GM12801 (cell line): Measurements from ENCODE around the gene SLC44A5.

Source experiments
- CTCF ChIP-seq: IDR thresholded peaks from one replicate; pipeline ENCODE4 v1.5.1; 2011; ENCODE audit warnings: control low read depth; ENCODE audit not compliant: insufficient read length; ENCODE audit errors: extremely low read depth

Gene SLC44A5

GRCh38 chr1:75392278-75392677 is 218.6 kb downstream of the SLC44A5 start:
- TF ChIP-seq CTCF, result no peak

GRCh38 chr1:75373542-75374159 is 237.3 kb downstream of the SLC44A5 start:
- TF ChIP-seq CTCF, result no peak

- TF ChIP-seq CTCF, result no peak
These were observed 244.3 kb downstream of the SLC44A5 start for GRCh38 chr1:75366595-75366994.

GRCh38 chr1:75361260-75361659 is 249.7 kb downstream of the SLC44A5 start:
- TF ChIP-seq CTCF, result no peak

- TF ChIP-seq CTCF, result no peak
These were observed 257.9 kb downstream of the SLC44A5 start for GRCh38 chr1:75353051-75353450.

GRCh38 chr1:75345538-75346292 is 265.2 kb downstream of the SLC44A5 start:
- TF ChIP-seq CTCF, result no peak

- no peak for TF ChIP-seq CTCF
These were observed 268.1 kb downstream of the SLC44A5 start for GRCh38 chr1:75342786-75343185.
